HG03097 (cell line): ENCODE measurements around the gene RPIA.

Source experiments
- ATAC-seq: cut with Tn5 transposase; IDR thresholded peaks from one replicate; pipeline ENCODE4 v1.9.1; 2021; ENCODE audit not compliant: unreplicated experiment, low FRiP score

RPIA gene

DNA sequence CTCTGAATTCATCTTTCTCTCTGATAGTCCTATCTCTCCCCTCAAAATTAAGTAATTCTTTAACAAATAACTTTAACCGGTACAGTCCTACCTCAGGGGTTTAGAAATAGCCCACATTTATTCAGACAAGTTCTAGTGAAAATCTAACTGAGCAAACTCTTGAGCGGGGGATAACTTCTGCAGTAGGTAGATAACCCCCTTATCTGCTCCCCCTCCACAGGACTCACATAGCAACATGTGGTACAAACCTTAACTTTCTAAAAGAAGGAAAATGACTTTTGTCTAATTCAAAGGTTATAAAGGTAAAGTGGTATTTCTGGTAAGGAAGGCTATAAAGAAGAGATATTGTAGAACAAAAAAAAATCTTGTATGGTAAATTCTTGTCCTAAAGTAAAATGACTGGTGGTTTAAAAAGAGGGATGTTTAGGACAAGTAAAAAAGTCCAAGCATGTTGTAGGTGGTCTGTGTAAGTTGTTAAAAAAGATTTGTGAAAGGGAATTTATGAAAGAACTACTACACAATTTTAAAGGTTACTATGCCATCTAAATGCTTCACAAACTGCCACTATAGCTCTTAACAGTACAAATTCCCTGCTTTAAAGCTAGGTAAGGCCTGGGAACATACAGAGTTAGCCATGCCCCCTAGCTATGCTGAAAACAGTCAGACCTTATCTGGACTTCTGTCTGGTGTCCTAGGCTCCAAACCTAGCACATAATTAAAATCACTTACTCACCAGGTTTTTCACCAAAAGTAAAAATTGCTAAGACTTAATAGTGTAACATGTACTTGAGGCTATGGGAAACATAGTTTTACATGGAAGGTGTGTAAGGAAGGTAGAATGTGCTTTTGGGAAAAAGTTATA, 8.1 kb upstream of the RPIA start:
- ATAC-seq, result no peak

DNA sequence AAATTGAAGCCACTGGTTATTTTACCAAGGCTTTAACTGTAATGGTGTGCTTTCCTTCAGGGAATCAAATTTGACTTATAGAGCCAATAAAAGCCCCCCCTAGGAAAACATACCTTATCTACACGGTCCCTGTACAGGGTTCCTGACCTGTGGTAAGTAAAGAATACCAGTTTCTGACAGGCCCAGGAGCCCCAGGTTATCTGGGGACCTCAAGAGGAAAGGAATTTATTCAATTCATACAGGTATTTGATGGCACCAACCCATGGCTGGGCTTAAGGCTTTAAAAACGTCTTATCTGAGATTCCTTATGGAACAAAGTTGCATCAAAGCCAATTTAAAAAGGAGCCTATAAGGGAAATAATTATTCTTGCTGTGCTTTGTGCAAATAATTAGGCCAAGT, 7.0 kb upstream of the RPIA start:
- no peak for ATAC-seq

- ATAC-seq, result no peak
These were observed 5.2 kb upstream of the RPIA start for GRCh38 chr2:88686320-88686719.

DNA sequence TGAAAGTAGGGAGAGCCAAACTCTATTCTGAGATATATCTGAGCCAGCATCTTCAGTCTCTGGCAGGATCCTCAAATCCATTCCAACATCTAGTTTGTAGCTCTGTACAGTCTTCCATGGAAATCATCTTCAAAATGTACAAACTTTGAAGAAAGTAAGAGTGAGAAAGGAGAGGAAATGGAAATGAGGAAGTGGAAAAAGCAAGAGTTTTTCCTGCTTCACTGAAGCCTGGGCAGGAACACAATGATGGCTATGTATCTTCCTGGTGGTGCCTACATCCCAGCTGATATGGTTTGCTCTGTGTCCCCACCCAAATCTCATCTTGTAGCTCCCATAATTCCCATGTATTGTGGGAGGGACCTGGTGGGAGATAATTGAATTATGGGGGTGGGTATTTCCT, 4.1 kb upstream of the RPIA start:
- ATAC-seq, result no peak

- ATAC-seq, result peak; percentile 11
These were observed 708 bp upstream of the RPIA start for GRCh38 chr2:88690591-88691338.

DNA sequence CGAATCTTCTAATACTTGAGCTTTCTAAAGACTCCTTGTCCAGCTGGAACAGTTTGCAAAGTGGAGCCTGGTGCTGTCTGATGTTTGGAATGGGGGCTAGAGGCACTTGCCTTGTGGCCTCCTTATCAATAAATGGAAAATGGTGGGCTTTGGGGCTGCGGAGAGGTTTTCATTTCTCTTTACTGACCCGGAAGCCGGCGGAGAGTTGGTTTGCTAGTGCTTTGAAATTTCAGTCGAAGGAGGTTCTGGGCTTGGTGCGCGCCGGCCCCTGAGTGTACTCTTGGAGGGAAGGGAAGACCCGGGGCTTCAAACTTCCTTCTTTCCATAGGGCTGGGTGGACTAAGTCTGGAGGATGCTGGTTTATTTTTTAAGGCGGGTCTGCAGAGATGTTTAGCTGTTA, 714 bp downstream of the RPIA start:
- no peak for ATAC-seq

- ATAC-seq, result no peak
These were observed 2.5 kb downstream of the RPIA start for GRCh38 chr2:88693911-88694414.

- no peak for ATAC-seq
These were observed 5.1 kb downstream of the RPIA start for GRCh38 chr2:88696611-88697010.

- no peak for ATAC-seq
These were observed 6.0 kb downstream of the RPIA start for GRCh38 chr2:88697370-88698026.

DNA sequence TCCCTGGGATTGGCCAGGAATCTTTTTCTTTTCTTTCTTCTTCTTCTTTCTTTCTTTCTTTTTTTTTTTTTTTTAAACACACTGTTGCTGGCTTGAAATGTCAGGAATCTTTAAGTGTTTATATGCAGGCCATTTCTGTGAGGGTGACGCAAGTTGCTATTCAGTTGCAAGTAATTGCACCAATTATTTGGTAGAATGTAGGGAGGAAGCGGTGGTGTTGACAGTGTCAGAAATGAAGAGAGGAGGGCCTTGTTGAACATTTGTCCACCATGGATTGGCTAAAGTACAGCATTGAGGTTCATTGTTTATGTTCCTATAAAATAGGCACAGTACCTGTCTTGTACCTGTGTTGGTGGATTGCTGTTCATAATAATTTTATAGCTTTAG, 6.5 kb downstream of the RPIA start:
- no peak for ATAC-seq

DNA sequence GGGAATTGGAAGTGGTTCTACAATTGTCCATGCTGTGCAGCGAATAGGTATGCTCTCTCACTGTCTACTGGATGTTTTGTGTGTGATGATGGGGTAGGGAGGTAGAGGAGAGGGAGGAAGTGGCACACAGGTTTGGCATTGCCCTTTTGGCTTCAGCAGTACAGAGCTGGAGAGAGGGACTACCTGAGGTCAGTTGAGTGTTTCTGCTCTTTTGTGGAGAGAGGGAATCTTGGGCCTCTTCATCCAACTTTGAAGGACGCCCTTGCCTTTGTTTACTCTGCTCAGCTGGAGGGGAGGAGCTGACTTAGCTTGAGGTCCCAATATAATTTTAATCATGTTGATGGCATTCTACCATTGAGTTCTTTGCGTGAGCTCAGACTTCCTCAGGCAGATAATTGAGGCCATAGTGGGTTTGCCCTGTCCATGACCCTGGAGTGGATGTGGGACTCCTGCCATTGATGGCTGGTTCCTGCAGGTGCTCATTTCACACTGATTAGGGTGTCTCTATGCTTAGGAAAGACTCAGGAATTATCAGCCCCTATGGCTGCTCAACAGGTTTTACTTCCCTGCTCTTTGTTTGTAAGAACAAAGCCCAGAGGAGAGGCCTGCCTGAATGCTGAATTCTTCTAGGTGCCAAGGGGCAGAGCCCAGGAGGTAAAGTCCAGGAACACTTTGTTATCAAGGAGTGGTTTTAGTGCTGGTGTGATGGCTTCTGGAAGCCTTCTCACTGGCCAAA, 7.2 kb downstream of the RPIA start:
- ATAC-seq, result no peak

DNA sequence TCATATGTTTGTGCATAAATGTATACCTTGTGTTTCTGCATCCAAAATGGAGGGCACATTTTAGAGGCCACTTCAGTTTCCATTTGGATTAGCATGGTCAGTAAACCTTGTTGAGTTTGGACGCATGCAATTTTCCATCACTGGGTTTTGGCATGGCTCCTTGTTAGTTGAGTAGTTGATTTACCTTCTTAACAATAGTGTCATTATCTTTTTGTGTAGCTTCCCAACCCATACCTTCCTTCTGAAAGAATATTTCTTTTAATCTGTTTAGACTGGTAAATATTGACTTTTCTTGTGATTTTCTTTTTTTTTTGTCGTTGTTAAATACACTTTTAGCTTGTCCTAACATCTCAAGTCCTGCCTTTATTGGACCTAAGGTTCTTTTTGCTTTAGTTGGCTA, 15.5 kb downstream of the RPIA start:
- ATAC-seq, result no peak

GRCh38 chr2:88709181-88709631, 17.7 kb downstream of the RPIA start:
- no peak for ATAC-seq

DNA sequence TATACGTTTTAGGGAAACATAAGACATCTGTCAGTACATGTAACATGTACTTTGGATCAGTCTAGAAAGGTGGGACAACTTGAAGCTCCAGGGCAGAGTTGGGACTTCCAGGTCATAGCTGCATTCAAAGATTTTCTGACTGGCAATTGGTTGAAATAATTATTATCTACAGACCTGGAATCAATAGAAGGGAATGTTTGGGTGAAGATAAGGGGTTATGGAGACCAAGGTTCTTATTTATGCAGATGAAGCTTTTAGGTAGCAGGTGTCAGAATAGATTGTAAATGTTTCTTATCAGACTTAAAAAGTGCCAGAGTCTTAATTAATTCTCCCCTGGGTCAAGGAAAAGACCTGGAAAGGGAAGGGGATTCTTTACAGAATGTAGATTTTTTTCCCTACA, 19.8 kb downstream of the RPIA start:
- ATAC-seq, result no peak

DNA sequence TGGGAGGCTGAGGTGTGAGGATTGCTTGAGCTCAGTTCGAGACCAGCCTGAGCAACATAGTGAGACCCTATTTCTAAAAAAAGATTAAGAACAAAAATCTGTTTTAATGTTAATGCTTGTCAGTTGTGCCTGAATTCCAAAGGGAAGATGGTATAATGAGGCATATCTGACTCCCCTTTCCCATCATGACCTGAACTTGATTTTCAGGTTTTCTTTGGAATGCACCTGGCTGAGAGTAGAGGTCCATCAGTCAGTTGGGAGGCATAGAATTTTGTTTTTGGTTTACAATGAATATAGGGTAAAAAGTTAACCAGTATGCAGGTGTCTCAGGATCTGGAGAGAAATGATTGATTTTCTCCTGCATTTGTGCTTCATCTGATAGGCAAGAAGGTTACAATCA, 20.4 kb downstream of the RPIA start:
- ATAC-seq, result no peak

DNA sequence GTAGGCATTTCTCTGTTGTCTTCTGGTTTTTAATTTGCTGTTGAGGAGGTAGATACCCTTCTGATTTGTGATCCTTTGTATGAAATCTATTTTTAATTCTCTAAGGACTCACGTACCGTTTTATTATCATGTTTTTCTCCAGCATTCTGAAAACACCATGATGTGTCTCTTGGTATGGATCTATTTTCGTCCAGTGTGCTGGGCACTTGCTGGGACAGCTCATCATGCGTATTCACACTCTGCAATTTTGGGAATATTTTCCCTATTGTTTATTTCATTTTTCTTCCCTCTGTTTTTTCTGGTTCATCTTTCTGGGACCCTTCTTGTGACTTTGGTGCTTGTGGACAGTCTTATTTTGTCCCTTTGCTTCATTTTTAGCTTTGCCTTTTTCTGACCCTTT, 21.9 kb downstream of the RPIA start:
- no peak for ATAC-seq

- ATAC-seq, result no peak
These were observed 23.2 kb downstream of the RPIA start for GRCh38 chr2:88714667-88715066.

DNA sequence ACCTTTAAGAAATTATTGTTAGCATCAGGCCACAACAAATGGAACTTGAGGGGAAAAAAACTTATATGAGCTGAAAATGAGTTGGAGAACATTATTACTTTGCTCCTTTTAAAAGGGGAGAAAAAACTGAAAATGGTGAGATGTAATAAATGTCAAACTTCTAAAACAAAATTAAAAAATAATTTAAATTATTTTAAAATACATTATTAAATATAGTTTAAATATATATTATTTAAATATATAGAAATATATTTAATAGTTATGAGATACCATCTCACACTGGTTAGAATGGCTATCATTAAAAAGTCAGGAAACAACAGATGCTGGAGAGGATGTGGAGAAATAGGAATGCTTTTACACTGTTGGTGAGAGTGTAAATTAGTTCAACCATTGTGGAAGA, 28.9 kb downstream of the RPIA start:
- ATAC-seq, result no peak

- no peak for ATAC-seq
These were observed 29.8 kb downstream of the RPIA start for GRCh38 chr2:88721268-88721667.

DNA sequence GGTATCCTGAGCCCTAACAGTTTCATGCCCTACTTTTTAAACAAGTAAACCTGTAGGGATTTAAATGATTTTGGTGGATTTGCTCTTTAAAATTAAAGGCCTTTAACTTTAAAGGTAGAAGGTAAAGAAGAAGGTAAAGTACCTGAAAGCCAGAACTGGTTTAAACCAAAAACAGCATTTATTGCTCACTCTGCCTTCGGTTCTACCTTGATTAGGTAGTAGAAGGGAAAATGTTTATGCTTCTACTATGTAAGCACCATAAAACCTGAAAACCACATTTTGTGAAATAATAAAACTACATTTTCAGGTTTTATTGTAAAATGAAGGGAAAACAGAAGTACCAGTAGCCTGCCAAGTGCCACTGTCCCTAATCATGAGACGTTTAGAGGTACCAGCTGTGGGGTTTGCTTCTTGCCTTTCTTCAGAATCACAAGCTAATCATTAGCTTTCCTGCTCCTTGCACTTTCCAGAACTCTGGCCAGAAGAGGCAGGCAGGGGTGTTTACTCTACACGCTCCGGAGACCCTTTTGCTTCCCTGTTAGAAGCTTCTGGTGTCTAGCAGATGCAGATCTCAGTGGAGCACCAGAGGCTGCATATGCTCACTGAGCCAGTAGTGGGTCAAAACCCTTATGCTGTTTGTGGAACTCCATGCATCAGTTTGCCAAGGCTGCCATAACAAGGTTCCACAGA, 33.3 kb downstream of the RPIA start:
- no peak for ATAC-seq
